Gastrocnemius medialis (tissue), 4 donors: ENCODE measurements around the gene HES7.

Source experiments
- CTCF ChIP-seq, 5 experiments: fragments of 450-650 bp in 3 of 5; fragments of 200-600 bp in 2 of 5; sonication (generic) in 2 of 5; IDR thresholded peaks in 4 of 5; conservative IDR thresholded peaks in 1 of 5; 1 replicate in 4 of 5; 2 replicates in 1 of 5; pipeline ENCODE4 v1.5.1; 2016 to 2019; ENCODE audit warnings: antibody characterized with exemption in 5 of 5, mild to moderate bottlenecking in 3 of 5, moderate library complexity in 3 of 5
- POLR2A ChIP-seq, 2 donors: fragments of 450-650 bp; IDR thresholded peaks; one replicate each; pipeline ENCODE4 v1.6.1; 2017; ENCODE audit warnings: antibody characterized with exemption in 2 of 2, mild to moderate bottlenecking in 2 of 2, moderate library complexity in 2 of 2

DNA sequence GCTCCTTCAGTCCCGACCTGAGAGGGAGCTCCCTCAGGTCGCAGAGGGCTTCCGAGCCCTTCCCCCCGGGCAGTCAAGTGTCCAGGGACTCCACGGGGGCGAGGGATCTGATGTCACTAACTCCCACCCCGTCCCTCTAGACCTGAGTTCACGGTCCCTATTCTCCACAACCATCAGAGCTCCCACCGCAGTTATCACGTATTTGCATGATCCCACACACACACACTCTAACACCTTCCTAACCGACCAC lies 32.0 kb upstream of the HES7 start:
- TF ChIP-seq CTCF (IDR thresholded peaks at IDR 0.05 in 4 of 5, conservative IDR thresholded peaks at IDR 0.05 in 1 of 5) (no peak), POLR2A (IDR thresholded peaks at IDR 0.05) (no peak)
